ENCODE data around the gene GPR180.
"Not testable (repeated sequence)": the region's sequence is repeated elsewhere in the genome, so short reads cannot be mapped to it uniquely, and the experiment has no call there.

Gene GPR180

GRCh38 chr13:94617389-94618000, 15.8 kb downstream of the GPR180 start:
- H3K4me3 ChIP-seq (ENCODE audit: control insufficient read depth, low read depth, low read length), result no peak overlapping the region
- TF ChIP-seq CTCF (conservative IDR thresholded peaks at IDR 0.05; ENCODE audit: control insufficient read depth, insufficient read depth, low read depth, low read length), result peak; percentile 45
- DNase-seq (ENCODE audit: low read depth), result peak; percentile 34

GRCh38 chr13:94620286-94620896, 18.7 kb downstream of the GPR180 start:
- H3K4me3 ChIP-seq (ENCODE audit: control insufficient read depth, low read depth, low read length), result no peak overlapping the region
- peak; percentile 40 for DNase-seq (ENCODE audit: low read depth)
- peak; percentile 70 for TF ChIP-seq CTCF (conservative IDR thresholded peaks at IDR 0.05; ENCODE audit: control insufficient read depth, insufficient read depth, low read depth, low read length)

GRCh38 chr13:94622344-94622743, 20.7 kb downstream of the GPR180 start:
- TF ChIP-seq CTCF (conservative IDR thresholded peaks at IDR 0.05; ENCODE audit: control insufficient read depth, insufficient read depth, low read depth, low read length), result no peak
- DNase-seq (ENCODE audit: low read depth), result no peak
- no peak overlapping the region for H3K4me3 ChIP-seq (ENCODE audit: control insufficient read depth, low read depth, low read length)

GRCh38 chr13:94623316-94623715, 21.7 kb downstream of the GPR180 start:
- no peak for DNase-seq (ENCODE audit: low read depth)
- TF ChIP-seq CTCF (conservative IDR thresholded peaks at IDR 0.05; ENCODE audit: control insufficient read depth, insufficient read depth, low read depth, low read length), result no peak
- no peak overlapping the region for H3K4me3 ChIP-seq (ENCODE audit: control insufficient read depth, low read depth, low read length)

GRCh38 chr13:94630858-94631257, 29.2 kb downstream of the GPR180 start:
- no peak for TF ChIP-seq CTCF (conservative IDR thresholded peaks at IDR 0.05; ENCODE audit: control insufficient read depth, insufficient read depth, low read depth, low read length)
- no peak overlapping the region for H3K4me3 ChIP-seq (ENCODE audit: control insufficient read depth, low read depth, low read length)
- no peak for DNase-seq (ENCODE audit: low read depth)

- H3K4me3 ChIP-seq (ENCODE audit: control insufficient read depth, low read depth, low read length), result no peak overlapping the region
- no peak for TF ChIP-seq CTCF (conservative IDR thresholded peaks at IDR 0.05; ENCODE audit: control insufficient read depth, insufficient read depth, low read depth, low read length)
- DNase-seq (ENCODE audit: low read depth), result peak; percentile 2
Measured at GRCh38 chr13:94632226-94632980, 30.7 kb downstream of the GPR180 start.

- DNase-seq (ENCODE audit: low read depth), result peak; percentile 14
- not testable (repeated sequence) for H3K4me3 ChIP-seq (ENCODE audit: control insufficient read depth, low read depth, low read length)
Measured at GRCh38 chr13:94636096-94636495, 34.4 kb downstream of the GPR180 start.

Measured in fibroblast of mammary gland (primary cell).